NCI-H1105 treated with DMSO at 0.1 percent for 48 hours (cell line): ENCODE results near the gene METRNL.
"Not testable (repeated sequence)": the region's sequence is repeated elsewhere in the genome, so short reads cannot be mapped to it uniquely, and the experiment has no call there.

Source experiments
- DNase-seq: peaks from one replicate; lab custom pipeline; 2025; lab: John Stamatoyannopoulos, UW

Gene METRNL

GRCh38 chr17:83052241-83052564 lies 27.2 kb upstream of the METRNL start:
- no peak for DNase-seq

DNA sequence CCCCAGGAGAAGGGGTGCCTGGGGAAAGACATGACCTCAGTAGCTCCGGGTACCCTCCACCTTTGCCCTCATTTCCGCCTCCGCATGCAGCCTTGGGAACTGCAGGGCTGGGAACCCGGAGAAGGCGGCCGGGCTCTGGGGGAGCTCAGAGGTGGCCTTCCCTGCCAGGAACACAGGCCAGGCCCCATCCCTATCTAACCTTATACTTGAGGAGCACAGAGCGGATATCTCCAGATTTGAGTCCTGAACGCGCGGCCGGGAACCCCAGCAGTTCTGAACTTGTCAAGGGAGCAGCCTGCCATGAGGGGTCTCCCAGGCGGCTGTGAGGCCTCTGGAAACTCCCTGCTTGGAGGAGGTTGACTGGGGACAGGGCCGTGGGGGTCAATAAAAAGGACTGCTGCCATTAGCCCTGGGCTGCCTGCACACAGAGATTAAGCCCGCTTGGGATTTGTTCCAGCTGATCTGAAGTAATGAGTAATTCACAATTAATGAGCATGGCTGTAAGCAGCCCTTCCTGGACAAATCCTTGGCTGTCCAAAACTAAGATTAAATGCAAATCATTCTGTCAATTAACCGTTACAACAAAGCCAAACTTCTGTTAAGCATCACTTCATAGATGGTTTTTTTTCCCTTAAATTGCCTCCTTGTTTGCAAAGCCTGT lies 26.3 kb upstream of the METRNL start:
- no peak for DNase-seq

DNA sequence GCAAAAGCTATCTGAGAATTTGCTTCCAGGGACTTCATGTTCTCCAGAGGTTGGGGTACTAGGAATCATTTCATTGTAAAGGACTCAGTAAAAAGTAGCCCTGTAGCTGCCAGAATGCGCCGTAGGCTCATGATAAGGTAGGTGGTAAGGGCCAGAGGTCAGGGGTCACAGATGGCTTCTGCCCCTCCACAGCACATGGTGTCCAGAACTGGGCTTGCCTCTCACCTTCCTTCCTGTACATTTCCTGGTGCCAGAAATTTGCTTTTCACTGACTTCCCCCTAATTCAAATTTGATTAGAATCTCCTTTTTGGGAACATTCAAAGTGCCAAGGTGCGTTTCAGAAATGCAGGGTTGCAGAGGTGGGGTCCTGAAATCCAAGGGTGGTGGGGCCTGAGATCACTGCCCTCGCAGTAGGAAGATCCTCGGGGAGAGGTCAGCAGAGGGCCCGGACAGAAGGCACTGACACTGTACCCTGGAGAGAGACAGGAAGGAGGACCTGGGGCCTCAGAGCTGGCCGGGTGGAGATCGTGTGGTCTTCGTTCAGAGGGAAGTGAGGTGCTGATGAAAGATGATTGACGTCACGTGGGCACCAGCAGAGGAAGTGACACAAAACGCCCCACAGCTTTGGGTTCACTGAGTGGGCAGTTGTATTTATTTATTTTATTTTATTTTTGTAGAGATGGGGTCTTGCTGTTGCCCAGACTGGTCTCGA lies 25.5 kb upstream of the METRNL start:
- DNase-seq = no peak

- DNase-seq = no peak
These were observed 24.8 kb upstream of the METRNL start for GRCh38 chr17:83054518-83055125.

DNA sequence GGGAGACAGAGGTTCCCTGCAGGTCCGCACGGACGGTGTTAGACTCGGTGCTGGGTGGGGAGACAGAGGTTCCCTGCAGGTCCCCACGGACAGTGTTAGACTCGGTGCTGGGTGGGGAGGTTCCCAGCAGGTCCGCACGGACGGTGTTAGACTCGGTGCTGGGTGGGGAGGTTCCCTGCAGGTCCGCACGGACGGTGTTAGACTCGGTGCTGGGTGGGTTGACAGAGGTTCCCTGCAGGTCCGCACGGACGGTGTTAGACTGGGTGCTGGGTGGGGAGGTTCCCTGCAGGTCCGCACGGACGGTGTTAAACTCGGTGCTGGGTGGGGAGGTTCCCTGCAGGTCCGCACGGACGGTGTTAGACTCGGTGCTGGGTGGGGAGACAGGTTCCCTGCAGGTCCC lies 24.2 kb upstream of the METRNL start:
- DNase-seq = not testable (repeated sequence)

- DNase-seq = no peak
These were observed 23.4 kb upstream of the METRNL start for GRCh38 chr17:83055911-83056582.

DNA sequence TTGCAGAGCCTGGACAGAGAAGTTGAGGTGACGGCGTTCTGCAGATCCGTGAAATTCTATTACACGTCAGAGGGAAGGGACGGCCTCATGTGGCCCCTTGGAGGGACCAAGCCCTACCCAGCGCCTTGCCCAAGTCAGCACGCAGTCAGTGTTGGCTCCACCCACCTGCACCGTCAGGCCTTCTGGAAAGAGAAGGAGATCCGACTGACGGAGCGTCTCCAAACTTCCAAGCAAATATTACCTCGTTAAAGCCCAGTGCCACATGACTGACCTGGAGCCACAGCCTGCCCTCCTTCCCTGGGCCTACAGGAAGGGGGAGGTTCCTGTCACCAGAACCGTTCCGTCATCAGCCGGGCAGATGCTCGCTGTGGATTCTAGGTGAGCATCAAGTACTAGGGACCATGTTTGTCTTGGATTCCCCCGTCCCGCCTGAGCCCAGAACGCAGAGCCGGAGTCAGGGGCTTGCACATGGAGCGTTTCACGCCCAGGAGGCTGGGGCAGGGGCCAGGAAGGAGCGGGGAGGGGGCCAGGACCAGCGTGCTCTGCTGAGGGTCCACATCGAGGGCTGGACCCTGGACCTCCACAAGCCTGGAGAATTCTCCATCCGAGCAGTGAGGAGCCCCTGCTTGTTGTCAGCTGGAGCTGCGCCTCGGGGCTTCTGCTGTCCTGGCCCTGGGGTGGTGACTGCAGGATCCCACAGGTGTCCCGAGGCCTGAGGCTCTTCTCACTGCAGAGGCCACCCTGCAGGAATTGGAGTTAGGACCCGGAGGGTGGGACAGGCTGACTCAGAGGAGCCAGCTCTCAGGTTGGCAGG lies 22.6 kb upstream of the METRNL start:
- DNase-seq = no peak

DNA sequence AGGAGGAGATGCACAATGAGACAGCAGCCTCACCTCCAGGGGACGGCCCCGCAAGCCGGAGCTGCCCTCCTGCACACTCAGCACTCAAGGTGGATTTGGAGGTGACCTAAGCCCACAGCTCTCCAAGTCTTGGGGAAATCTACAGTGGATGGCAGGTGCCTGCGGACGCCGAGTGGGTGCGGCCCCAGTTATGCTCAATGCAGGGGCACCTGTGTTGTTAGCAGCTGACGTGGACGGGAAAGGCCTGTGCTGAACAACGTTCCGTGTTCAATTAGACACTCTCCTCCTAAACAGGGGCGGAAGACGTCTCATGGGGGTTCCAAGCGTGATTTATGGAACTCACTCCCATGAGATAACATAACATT lies 22.0 kb upstream of the METRNL start:
- DNase-seq = no peak

GRCh38 chr17:83057793-83058265 lies 21.6 kb upstream of the METRNL start:
- no peak for DNase-seq

- DNase-seq = no peak
These were observed 21.1 kb upstream of the METRNL start for GRCh38 chr17:83058266-83058798.

DNA sequence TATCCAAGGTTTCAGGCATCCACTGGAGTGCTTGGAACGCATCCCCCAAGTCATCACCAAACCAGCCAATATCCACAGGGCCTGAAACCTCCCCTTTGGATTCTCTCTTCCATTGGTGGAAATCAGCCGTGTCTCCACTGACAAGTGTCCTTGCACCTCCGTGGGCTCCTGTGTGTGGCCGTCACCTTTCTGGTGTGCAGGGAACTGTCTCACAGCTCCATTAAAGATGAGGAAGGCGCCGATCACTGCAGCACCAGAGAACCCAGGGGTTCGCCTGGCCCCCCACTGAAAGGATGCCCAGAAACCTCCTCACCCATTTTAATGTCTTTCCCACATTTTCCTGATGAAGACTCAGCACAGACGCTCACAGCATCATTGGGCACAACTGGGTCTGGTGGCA lies 17.8 kb upstream of the METRNL start:
- DNase-seq = no peak

GRCh38 chr17:83062011-83062817 lies 17.2 kb upstream of the METRNL start:
- no peak for DNase-seq

DNA sequence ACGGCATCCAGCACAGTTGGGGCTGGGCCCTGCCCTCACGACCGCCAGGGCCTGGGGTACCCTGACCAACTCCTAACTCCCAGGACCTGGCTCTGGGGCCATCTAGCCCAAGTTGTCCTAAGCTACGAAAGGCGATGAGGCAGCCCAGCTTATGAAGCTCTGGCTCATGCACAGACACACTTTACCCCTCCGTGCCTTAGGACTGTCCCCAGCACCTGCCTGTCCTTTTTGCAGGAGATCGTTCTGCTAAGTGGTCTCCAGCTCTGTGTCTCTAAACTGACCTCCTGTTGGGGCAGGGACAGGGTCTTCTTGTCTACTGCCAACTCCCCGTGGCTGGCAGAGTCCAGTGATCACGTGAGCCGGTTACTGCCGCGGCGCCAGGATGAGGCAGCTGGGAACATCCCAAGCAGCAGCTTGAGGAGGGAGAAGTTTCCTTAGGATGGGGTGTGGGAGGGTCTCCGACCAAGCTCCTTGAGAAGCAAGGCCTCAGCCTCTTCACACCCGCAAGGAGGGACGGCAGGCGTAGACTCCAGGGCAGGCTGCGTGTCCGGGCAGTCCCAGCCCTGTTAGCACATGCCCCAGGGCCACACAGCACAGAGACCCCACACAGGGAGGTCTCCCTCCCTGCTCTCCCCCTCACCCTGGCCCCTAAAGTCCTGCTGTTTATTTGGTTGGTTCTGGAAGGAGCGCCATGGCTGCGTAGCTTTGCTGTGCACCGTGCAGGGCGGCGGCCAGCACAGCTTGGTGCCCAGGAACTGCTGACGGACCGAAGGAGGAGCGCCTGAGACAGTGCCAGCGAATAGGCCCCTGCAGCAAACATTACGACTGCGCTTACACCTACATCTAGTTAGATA lies 16.4 kb upstream of the METRNL start:
- DNase-seq = no peak

GRCh38 chr17:83064021-83064731 lies 15.2 kb upstream of the METRNL start:
- DNase-seq = no peak

- no peak for DNase-seq
These were observed 14.4 kb upstream of the METRNL start for GRCh38 chr17:83064732-83065659.

DNA sequence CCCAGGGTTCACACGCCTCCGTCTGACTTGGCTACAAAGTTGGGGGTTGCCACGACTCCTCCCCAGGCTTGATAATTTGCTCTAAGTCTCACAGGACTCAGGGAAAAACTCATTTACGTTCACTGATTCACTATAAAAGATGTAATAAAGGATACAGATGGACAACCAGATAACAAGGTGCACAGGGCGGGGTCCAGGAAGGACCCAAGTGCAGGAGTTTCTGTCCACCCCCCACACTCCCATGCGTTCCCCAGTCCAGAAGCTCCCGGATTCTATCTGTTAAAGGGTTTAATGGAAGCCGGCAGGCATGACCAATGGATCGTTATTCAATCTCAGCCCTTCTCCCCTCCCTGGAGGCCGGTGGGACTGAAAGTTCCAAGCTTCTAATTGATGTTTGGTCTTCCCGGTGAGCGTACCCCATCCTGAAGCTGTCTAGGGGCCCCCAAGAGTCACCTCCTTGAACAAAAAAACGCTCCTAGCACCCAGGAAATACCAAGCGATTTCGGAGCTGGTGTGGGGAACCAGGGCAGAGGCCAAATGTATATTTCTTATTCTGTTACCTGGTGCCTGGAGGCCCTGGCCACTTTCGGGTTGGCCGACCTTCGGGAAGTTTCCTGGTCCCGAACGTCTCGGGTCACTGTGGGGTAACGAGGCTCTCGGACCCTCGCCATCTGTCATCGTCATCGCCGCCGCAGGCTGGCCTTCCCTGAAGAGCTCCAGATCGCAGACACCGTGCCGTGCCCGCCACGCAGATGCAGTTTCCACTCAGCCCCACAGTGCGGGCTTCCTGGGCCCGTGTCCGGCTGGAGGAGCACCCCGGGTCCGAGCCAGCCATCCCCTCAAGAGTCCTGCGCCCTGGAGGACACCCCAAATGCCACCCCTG lies 13.5 kb upstream of the METRNL start:
- no peak for DNase-seq

- not testable (repeated sequence) for DNase-seq
These were observed 12.9 kb upstream of the METRNL start for GRCh38 chr17:83066543-83066890.
